ENCODE data around the gene SCYL2. TPM values are rescaled to one million over a fixed set of nuclear protein-coding genes. Genes with fewer than 3 reads are reported as not detected.

Gene SCYL2
- total and polyA plus RNA-seq, 2 of the 13 experiments (the other 11 are each of a cell fraction or from before 2014, with no cell fraction given) = 11.4 to 28.8 TPM

- in situ Hi-C loops (cut with HindIII; ENCODE audit: extremely low pct_ligation_motif_present, low pct_unique_long_range_greater_than_20kb) = no loop called here
- BruUV-seq (replicated peaks) = no TSS peak
These were observed 70.8 kb downstream of the SCYL2 start for GRCh38 chr12:100337727-100338126.

More at GRCh38 chr12:100337727-100338126, 70.8 kb downstream of the SCYL2 start:
- no peak overlapping the region for H2AFZ ChIP-seq (ENCODE audit: low read length)
- ATAC-seq = no peak
- no peak overlapping the region for H3K4me2 ChIP-seq (ENCODE audit: low read depth, low read length)
- no peak overlapping the region for H3K4me3 ChIP-seq (replicated peaks in 1 of 3; ENCODE audit: insufficient read depth in 1 of 3, low read depth in 2 of 3, low read length in 3 of 3)
- H4K20me1 ChIP-seq (ENCODE audit: insufficient read depth, low read length) = no peaks in the 10 kb centered on the region
- no peaks in the 10 kb centered on the region for H3K27me3 ChIP-seq (ENCODE audit: control insufficient read depth in 1 of 2, insufficient read depth in 2 of 2, low read length in 2 of 2)
- H3K27ac ChIP-seq (ENCODE audit: extremely low read length, insufficient read depth, low read length) = no peak overlapping the region
- POLR2A ChIA-PET = no interaction called here
- TF ChIP-seq HNRNPH1 (optimal IDR thresholded peaks at IDR 0.05; ENCODE audit: low read depth, low read length) (no peak), KLF13 (CRISPR knock-in tag; IDR thresholded peaks at IDR 0.05) (no peak), ZNF382 (CRISPR knock-in tag; IDR thresholded peaks at IDR 0.05; ENCODE audit: borderline replicate concordance) (no peak), RARA (CRISPR knock-in tag; IDR thresholded peaks at IDR 0.05) (no peak), DMAP1 (CRISPR knock-in tag; IDR thresholded peaks at IDR 0.05) (no peak), SRSF4 (IDR thresholded peaks at IDR 0.05; ENCODE audit: low read depth, low read length, poor library complexity, severe bottlenecking) (no peak), RFXANK (CRISPR knock-in tag; IDR thresholded peaks at IDR 0.05) (no peak), ZSCAN29 (CRISPR knock-in tag; conservative IDR thresholded peaks at IDR 0.05) (no peak), NFATC3 (CRISPR knock-in tag; IDR thresholded peaks at IDR 0.05) (no peak), ZSCAN25 (CRISPR knock-in tag; IDR thresholded peaks at IDR 0.05) (no peak), ZNF317 (CRISPR knock-in tag; IDR thresholded peaks at IDR 0.05) (no peak), KAT8 (CRISPR knock-in tag; IDR thresholded peaks at IDR 0.05) (no peak), ZFY (CRISPR knock-in tag; IDR thresholded peaks at IDR 0.05) (no peak), HOXA5 (CRISPR knock-in tag; IDR thresholded peaks at IDR 0.05) (no peak), ZSCAN22 (CRISPR knock-in tag; IDR thresholded peaks at IDR 0.05) (no peak), GTF3A (CRISPR knock-in tag; conservative IDR thresholded peaks at IDR 0.05) (no peak)
- TF ChIP-seq, protein P1, sequence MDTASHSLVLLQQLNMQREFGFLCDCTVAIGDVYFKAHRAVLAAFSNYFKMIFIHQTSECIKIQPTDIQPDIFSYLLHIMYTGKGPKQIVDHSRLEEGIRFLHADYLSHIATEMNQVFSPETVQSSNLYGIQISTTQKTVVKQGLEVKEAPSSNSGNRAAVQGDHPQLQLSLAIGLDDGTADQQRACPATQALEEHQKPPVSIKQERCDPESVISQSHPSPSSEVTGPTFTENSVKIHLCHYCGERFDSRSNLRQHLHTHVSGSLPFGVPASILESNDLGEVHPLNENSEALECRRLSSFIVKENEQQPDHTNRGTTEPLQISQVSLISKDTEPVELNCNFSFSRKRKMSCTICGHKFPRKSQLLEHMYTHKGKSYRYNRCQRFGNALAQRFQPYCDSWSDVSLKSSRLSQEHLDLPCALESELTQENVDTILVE (CRISPR knock-in tag; IDR thresholded peaks at IDR 0.05) = no peak
- TF ChIP-seq, protein P2, sequence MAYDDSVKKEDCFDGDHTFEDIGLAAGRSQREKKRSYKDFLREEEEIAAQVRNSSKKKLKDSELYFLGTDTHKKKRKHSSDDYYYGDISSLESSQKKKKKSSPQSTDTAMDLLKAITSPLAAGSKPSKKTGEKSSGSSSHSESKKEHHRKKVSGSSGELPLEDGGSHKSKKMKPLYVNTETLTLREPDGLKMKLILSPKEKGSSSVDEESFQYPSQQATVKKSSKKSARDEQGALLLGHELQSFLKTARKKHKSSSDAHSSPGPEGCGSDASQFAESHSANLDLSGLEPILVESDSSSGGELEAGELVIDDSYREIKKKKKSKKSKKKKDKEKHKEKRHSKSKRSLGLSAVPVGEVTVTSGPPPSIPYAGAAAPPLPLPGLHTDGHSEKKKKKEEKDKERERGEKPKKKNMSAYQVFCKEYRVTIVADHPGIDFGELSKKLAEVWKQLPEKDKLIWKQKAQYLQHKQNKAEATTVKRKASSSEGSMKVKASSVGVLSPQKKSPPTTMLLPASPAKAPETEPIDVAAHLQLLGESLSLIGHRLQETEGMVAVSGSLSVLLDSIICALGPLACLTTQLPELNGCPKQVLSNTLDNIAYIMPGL (CRISPR knock-in tag; IDR thresholded peaks at IDR 0.05; ENCODE audit: borderline replicate concordance in 1 of 2, low read depth in 1 of 2) = no peak
- TF ChIP-seq, protein P3, sequence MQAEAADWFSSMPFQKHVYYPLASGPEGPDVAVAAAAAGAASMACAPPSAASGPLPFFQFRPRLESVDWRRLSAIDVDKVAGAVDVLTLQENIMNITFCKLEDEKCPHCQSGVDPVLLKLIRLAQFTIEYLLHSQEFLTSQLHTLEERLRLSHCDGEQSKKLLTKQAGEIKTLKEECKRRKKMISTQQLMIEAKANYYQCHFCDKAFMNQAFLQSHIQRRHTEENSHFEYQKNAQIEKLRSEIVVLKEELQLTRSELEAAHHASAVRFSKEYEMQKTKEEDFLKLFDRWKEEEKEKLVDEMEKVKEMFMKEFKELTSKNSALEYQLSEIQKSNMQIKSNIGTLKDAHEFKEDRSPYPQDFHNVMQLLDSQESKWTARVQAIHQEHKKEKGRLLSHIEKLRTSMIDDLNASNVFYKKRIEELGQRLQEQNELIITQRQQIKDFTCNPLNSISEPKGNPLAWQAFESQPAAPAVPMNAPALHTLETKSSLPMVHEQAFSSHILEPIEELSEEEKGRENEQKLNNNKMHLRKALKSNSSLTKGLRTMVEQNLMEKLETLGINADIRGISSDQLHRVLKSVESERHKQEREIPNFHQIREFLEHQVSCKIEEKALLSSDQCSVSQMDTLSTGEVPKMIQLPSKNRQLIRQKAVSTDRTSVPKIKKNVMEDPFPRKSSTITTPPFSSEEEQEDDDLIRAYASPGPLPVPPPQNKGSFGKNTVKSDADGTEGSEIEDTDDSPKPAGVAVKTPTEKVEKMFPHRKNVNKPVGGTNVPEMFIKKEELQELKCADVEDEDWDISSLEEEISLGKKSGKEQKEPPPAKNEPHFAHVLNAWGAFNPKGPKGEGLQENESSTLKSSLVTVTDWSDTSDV (CRISPR knock-in tag; IDR thresholded peaks at IDR 0.05) = no peak
- H3K36me3 ChIP-seq (replicated peaks in 1 of 2; ENCODE audit: control insufficient read depth in 1 of 2, insufficient read depth in 2 of 2, low read length in 2 of 2) = peaks cover 1 to 40% of the 10 kb centered on the region in 2 experiments; a peak in 4 of 5 replicates
- FAIRE-seq = no peak
- intact Hi-C loops (cut with micrococcal nuclease; ENCODE audit: unreplicated experiment) = no loop called here
- H3K4me1 ChIP-seq (ENCODE audit: insufficient read depth, low read length) = no peaks in the 10 kb centered on the region
- H3K9ac ChIP-seq (ENCODE audit: insufficient read depth, low read depth, low read length) = no peak overlapping the region
- DNase-seq (ENCODE audit: low spot score) = no peak
- no peaks in the 10 kb centered on the region for H3K9me3 ChIP-seq (ENCODE audit: low read length)
- H3K79me2 ChIP-seq (ENCODE audit: insufficient read depth, low read length) = no peaks in the 10 kb centered on the region
- CTCF ChIA-PET (ENCODE audit: low intra/inter-chr PET ratio, low total read pairs) = no interaction called here

Measured in HepG2 (cell line).